22Rv1 (cell line): ENCODE measurements around the gene MRTFB.

Source experiments
- H3K27ac ChIP-seq: fragments of 450-650 bp; 2 replicates; pipeline ENCODE4 v1.5.1; 2017
- CTCF ChIP-seq: fragments of 450-650 bp; IDR thresholded peaks from 2 replicates; pipeline ENCODE4 v1.5.1; 2017; ENCODE audit warnings: mild to moderate bottlenecking
- ZFX ChIP-seq: fragments of 450-650 bp; IDR thresholded peaks from 2 replicates; pipeline ENCODE4 v1.6.1; 2017; ENCODE audit warnings: antibody characterized with exemption, borderline replicate concordance

Gene MRTFB

DNA sequence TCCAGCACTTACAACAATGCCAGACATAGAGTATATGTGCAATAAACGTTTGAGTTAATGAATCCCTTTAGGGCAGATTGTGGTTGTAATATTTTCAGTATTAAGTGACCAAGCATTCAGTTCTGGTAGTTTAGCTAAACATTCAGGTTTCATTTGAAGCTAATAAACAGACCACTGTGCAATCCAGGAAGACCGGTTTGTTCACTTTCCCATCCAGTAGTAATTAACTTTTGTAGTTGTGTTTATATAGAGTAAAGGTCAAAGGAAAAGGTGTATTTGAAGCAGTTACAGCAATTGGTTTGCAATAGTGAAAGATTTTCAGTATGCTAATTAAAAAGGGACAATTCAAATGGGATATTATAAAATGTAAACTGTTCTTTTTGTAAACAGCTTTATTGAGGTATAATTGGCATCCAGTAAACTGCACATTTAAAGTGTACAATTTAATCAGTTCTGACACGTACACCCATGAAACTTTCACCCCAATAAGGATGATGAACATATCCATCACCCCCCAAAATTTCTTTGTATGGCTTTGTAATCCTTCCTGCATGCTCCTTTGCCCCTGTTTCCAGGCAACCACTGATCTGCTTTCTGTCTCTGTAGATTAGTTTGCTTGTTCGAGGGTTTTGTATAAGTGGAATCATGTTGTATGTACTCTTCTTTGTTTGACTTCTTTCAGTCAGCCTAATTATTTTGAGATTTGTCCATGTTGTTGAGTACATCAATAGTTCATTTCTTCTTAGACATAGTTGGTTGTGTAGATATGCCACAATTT is 26.3 kb downstream of the MRTFB start:
- TF ChIP-seq ZFX (no peak), CTCF (no peak)
- H3K27ac ChIP-seq, result peak overlapping the region; percentile 96

GRCh38 chr16:14098081-14098480 is 27.0 kb downstream of the MRTFB start:
- H3K27ac ChIP-seq, result peak overlapping the region; percentile 96

DNA sequence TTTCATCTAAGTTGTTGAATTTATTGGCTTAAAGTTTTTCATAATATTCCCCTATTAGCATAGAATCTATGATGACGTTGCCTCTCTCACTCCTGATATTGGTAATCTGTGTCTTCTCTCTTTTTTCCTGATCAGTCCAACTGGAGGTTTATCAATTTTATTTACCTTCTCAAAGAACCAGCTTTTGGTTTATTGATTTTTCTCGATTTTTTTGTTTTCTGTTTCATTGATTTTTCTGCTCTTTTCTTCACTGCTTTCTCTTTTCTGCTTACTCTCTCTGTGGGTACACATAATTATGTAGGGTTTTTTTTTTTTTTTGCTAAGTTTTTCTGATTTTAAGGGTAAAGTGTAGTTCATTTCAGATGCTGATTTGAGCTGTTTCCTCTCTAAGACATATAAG is 29.7 kb downstream of the MRTFB start:
- H3K27ac ChIP-seq, result no peak overlapping the region
- TF ChIP-seq CTCF (no peak), ZFX (no peak)

More at GRCh38 chr16:14098081-14098480, 27.0 kb downstream of the MRTFB start:
- no peak for TF ChIP-seq ZFX
- TF ChIP-seq CTCF, result no peak

DNA sequence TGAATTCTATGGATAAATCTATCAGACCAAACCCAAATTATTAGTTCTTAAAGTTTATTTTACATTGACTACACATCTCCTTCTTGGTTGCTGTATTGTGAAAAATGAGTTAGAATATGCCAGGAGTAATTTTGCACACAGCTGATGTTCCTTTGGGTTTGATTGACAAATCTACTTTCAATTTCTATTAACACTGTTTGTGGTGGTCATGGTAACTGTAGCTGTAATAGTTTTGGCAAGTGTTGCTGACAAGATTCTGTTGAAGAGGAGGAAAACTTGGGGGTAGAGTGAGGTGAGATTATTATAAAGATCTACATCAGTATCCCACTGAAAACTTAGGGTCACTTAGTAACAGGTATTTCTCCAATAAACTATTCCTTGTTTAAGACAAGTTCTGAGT is 30.3 kb downstream of the MRTFB start:
- TF ChIP-seq ZFX, result no peak
- TF ChIP-seq CTCF, result no peak
- H3K27ac ChIP-seq, result no peak overlapping the region

DNA sequence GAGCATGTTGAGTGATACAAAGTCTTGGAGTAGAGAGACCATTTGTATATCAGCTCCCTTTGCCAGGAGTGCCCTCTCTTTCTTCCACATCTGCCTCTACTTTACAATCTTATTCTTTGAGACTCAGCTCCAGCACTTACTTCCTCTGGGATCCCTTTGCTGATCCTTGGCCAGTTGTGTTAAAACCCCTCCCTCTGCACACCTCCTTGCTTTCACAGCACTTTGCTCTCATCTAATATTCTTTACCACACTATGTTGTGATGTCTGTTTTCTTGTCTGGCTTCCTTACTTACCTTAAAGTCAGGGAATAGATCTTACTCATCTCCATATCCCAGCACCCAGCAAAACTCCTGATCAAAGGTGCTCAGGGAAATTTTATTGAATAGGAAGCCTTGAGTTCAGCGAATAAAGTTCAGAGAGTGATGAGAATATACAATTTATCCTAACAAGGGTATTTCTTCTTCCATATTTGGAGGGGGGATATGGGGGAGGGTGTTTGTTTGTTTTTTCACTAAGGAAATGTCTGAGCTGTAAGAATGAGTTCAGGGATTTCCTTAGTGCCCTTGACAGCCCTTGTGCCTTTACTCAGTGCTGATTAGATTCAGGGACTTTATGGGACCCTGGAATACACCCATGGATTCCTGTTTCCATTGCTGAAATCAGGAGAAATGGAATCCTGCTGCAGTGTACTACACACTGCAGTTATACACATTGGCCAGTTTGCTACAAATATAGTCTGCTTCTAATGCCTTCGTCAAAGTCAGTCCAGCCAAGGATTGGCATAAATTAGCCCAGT is 32.0 kb downstream of the MRTFB start:
- H3K27ac ChIP-seq, result no peak overlapping the region
- TF ChIP-seq ZFX (no peak), CTCF (no peak)

DNA sequence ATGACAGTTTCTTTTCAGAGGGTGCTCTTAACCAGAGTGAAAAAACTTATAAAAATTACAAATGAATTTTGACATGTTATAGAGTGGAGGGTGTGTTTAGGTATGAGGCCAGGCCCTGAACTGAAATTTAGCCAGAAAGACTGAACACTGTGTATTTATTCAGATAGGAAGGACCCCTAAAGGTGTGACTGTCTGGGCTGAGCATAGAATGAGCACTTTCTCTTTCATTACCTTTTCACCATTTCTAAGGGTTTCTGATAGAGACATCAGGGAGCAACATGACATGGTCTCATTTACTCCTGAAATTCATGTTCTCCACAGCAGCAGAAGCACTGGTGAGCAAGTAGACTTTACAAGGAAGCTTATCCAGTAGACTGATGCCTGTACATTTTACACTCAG is 32.9 kb downstream of the MRTFB start:
- no peak for TF ChIP-seq CTCF
- no peak for TF ChIP-seq ZFX
- H3K27ac ChIP-seq, result no peak overlapping the region

- no peak overlapping the region for H3K27ac ChIP-seq
- no peak for TF ChIP-seq ZFX
- no peak for TF ChIP-seq CTCF
Measured at GRCh38 chr16:14105760-14106375, 34.7 kb downstream of the MRTFB start.
